ENCODE results near the gene CMAS.
"Not testable (repeated sequence)": the region's sequence is repeated elsewhere in the genome, so short reads cannot be mapped to it uniquely, and the experiment has no call there.

The CMAS gene

GRCh38 chr12:22046968-22047390 is 961 bp downstream of the CMAS start:
- DNase-seq (ENCODE audit: low read depth in 2 of 3, low spot score in 2 of 3): no peak

GRCh38 chr12:22047494-22047893 is 1.5 kb downstream of the CMAS start:
- no peak for DNase-seq (ENCODE audit: low read depth in 2 of 3, low spot score in 2 of 3)

GRCh38 chr12:22048351-22049041 is 2.5 kb downstream of the CMAS start:
- no peak for DNase-seq (ENCODE audit: low read depth in 2 of 3, low spot score in 2 of 3)

- DNase-seq (ENCODE audit: low read depth in 2 of 3, low spot score in 2 of 3): no peak
These were observed 4.1 kb downstream of the CMAS start for GRCh38 chr12:22050078-22050477.

- no peak for DNase-seq (ENCODE audit: low read depth in 2 of 3, low spot score in 2 of 3)
These were observed 5.2 kb downstream of the CMAS start for GRCh38 chr12:22051114-22051698.

DNA sequence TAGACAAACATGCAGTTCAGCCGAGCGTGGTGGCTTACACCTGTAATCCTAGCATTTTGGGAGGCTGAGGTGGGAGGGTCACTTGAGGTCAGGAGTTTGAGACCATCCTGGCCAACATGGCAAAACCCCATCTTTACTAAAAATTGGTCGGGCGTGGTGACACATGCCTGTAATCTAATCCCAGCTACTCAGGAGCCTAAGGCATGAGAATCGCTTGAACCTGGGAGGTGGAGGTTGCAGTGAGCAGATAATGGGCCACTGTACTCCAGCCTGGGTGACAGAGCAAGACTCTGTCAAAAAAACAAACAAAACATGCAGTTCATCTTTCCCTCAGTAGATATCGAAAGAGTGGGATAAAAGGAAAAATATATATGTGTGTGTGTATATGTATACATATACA is 7.0 kb downstream of the CMAS start:
- not testable (repeated sequence) for DNase-seq (ENCODE audit: low read depth in 2 of 3, low spot score in 2 of 3)

DNA sequence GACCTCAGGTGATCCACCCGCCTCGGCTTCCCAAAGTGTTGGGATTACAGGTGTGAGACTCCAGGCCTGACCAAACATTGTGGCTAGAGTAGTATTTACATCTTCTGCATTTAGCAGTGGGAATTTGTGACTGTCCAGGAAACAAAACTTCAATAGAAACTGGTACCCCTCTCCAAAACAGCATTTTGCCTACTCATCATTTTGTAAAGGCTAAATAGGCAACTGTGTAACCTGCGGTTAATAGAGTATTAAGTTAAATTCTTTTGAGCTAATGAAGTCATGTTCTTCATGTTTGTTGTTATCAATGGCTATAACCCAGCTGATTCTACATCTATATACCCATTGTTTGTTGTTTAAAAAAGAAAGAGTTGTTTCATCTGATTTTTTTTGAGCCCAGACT is 8.1 kb downstream of the CMAS start:
- no peak for DNase-seq (ENCODE audit: low read depth in 2 of 3, low spot score in 2 of 3)

DNA sequence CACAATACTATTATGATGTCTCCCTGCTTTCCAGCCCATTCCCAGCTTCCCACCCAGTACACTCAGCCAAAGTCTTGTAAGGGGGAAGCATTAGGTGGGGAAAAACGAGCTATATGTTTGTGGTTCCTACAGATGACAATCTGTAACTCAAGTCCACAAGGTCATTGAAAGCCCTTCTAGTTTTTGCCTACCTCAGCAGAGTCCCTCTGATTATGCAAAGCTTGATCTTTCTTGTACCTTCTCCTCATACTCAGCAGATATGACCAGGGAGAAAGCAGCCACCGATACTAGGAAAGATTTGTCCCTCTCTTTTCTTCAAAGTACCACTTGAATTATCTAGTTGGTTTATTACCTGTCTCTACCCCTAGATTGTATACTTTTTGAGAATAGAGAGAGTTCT is 10.6 kb downstream of the CMAS start:
- DNase-seq (ENCODE audit: low read depth in 2 of 3, low spot score in 2 of 3): no peak

DNA sequence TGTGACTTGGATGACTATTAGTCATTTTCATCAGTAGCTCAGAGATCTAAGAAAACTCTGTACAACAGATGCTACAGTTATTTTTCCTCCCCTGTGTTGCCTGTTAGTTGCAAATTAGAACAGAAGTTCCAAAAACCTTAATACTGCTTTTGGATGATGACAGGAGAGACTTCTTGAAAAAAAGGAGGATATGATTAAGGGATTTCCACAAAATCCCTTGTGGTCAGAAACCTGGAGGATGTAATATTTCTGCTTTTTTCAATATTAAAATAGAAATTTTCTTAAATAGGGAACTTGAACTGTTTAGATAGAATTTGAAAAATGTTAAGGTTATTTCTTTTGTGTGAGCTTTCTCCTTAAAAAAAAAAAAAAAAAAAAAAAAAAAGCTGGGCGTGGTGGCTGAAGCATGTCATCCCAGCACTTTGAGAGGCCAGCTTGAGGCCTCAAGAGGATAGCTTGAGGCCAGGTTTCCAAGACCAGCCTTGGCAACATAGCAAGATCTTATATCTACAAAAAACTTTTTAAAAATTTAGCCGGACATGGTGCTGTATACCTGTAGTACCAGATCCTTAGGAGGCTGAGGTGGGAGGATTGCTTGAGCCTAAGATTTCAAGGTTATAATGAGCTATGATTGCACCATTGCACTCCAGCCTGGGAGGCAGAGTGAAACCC is 14.1 kb downstream of the CMAS start:
- DNase-seq (ENCODE audit: low read depth in 2 of 3, low spot score in 2 of 3): no peak

GRCh38 chr12:22064968-22065367 is 18.9 kb downstream of the CMAS start:
- no peak for DNase-seq (ENCODE audit: low read depth in 2 of 3, low spot score in 2 of 3)

DNA sequence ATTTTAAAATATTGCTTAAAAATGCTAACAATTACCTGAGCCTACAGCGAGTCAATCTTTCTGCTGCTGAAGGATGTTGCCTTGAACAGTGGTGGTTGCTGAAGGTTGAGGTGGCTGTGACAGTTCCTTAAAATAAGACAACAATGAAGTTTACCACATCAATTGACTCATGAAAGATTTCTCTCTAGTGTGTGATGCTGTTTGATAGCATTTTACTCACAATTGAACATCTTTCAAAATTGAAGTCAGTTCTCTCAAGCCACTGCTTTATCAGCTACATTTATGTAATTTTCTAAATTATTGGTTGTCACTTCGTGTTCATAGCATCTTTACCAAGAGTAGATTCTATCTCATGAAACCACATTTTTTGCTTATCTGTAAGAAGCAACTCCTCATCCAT is 20.3 kb downstream of the CMAS start:
- no peak for DNase-seq (ENCODE audit: low read depth in 2 of 3, low spot score in 2 of 3)

- no peak for DNase-seq (ENCODE audit: low read depth in 2 of 3, low spot score in 2 of 3)
These were observed 23.8 kb downstream of the CMAS start for GRCh38 chr12:22069851-22070250.

GRCh38 chr12:22082190-22082701 is 36.2 kb downstream of the CMAS start:
- no peak for DNase-seq (ENCODE audit: low read depth in 2 of 3, low spot score in 2 of 3)

DNA sequence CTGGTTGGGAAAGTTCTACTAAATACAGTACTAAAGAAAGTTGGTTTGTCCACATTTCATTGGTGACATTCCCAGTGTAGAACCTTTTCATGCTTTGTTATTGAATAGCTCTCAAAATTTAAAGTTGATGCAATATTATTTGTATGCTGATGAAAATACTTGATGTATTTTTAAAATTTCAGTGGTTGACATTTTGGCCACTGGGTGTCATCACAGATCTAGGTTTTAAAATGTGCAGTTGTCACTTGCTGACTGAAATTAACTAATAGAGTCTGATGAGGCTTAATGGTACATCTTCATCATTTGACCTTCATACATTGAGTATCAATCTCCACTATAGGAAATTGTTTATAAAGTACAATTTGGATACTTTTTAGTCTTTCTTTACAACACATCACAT is 37.1 kb downstream of the CMAS start:
- no peak for DNase-seq (ENCODE audit: low read depth in 2 of 3, low spot score in 2 of 3)

DNA sequence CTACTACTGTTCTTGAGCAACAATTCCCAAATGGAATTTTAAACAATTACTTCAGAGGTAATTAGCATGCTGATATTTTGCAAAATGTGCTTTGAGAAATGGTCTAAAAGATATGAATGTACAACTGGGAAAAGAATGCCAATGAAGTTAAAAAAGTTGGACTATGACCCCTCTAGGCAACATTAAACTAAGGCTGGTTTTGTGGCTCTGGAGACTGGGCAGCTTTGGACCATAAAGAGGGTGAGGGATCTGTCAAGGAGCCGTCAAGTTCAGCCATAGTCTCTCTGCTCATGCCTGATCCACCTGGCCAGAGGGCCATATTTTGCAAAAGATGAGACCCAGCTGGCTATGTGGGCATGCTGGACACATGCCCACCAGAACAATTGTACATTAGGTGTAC is 38.8 kb downstream of the CMAS start:
- no peak for DNase-seq (ENCODE audit: low read depth in 2 of 3, low spot score in 2 of 3)

- DNase-seq (ENCODE audit: low read depth in 2 of 3, low spot score in 2 of 3): no peak
These were observed 42.9 kb downstream of the CMAS start for GRCh38 chr12:22088886-22089285.

DNA sequence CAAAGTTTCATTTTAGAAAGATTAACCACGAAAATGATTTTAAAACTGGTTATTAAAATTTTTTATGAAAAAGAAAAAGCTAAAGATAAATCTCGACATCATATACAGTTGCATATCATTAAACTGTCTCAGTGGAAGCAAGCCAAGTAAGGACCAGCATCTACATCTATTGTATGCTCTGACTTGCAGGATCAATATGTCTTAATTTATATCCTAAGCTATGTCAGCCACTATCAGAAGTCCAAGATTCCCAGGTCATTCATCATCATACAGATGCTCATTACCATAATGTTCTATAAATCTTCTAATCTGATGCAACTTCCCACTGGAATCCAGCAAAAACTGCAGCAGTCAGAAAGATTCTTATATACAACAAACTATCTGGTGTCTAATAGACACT is 43.5 kb downstream of the CMAS start:
- no peak for DNase-seq (ENCODE audit: low read depth in 2 of 3, low spot score in 2 of 3)

DNA sequence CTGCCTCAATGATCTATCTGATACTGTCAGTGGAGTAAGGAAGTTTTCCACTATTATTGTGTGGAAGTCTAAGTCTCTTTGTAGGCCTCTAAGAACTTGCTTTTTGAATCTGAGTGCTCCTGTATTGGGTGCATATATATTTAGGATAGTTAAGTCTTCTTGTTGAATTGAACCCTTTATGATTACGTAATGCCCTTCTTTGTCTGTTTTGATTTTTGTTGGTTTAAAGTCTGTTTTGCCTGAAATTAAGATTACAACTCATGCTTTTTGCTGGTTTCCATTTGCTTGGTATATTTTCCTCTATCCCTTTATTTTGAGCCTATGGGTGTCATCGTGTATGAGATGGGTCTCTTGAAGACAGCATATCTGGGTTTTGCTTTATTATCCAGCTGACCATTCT is 53.0 kb downstream of the CMAS start:
- not testable (repeated sequence) for DNase-seq (ENCODE audit: low read depth in 2 of 3, low spot score in 2 of 3)

- DNase-seq (ENCODE audit: low read depth in 2 of 3, low spot score in 2 of 3): no peak
These were observed 55.1 kb downstream of the CMAS start for GRCh38 chr12:22100958-22101748.

GRCh38 chr12:22101749-22102243 is 55.8 kb downstream of the CMAS start:
- no peak for DNase-seq (ENCODE audit: low read depth in 2 of 3, low spot score in 2 of 3)

- no peak for DNase-seq (ENCODE audit: low read depth in 2 of 3, low spot score in 2 of 3)
These were observed 57.4 kb downstream of the CMAS start for GRCh38 chr12:22103418-22103817.

All from activated CD8-positive, alpha-beta memory T cell treated with anti-CD3 and anti-CD28 coated beads for 48 hours (primary cell).